PC-3 (cell line): ENCODE data around the gene GTF3C4. TPM values are rescaled to one million over a fixed set of nuclear protein-coding genes. Genes with fewer than 3 reads are reported as not detected.

Experiments
- ATAC-seq: fragments of 200-7000 bp; cut with Tn5 transposase; 2 replicates; pipeline ENCODE4 v1.9.1; 2020; ENCODE audit warnings: mild to moderate bottlenecking, moderate library complexity
- Bru-seq: library from RNA; stranded (reverse); fragments of 400-500 nt; gene quantifications from one replicate; lab custom pipeline; 2021; lab: Mats Ljungman, UMichigan
- BruChase-seq, 2 experiments: library from RNA; stranded (reverse); fragments of 400-500 nt; gene quantifications; one replicate each; lab custom pipeline; 2021; lab: Mats Ljungman, UMichigan
- BruUV-seq: library from RNA; stranded (reverse); fragments of 400-500 nt; replicated peaks from 2 replicates; lab custom pipeline; 2021; lab: Mats Ljungman, UMichigan
- CTCF ChIA-PET: fragments of 300-600 bp; sonication (Branson Sonifier 250); formaldehyde crosslinking; loops from one replicate; lab custom pipeline; 2022; ENCODE audit warnings: antibody characterized with exemption; lab: Charles Lee
- POLR2A ChIA-PET: fragments of 300-600 bp; sonication (Branson Sonifier 250); formaldehyde crosslinking; loops from one replicate; lab custom pipeline; 2022; ENCODE audit warnings: antibody characterized with exemption; ENCODE audit not compliant: unreplicated experiment; lab: Charles Lee
- DNase-seq: peaks from one replicate; pipeline ENCODE4 v3.0.0-alpha.2; 2015
- H2AFZ ChIP-seq: fragments of 300-600 bp; sonication (generic); 2 replicates; pipeline ENCODE4 v1.6.0; 2016; ENCODE audit warnings: antibody characterized with exemption, low read length
- H3F3A ChIP-seq: fragments of 300-600 bp; sonication (generic); one replicate; pipeline ENCODE4 v1.6.0; 2017; ENCODE audit warnings: antibody characterized with exemption, low read length, control low read depth, mild to moderate bottlenecking; ENCODE audit not compliant: unreplicated experiment
- H3K27ac ChIP-seq: fragments of 300-600 bp; sonication (generic); 2 replicates; pipeline ENCODE4 v1.5.1; 2016; ENCODE audit warnings: mild to moderate bottlenecking, low read length
- H3K27me3 ChIP-seq: fragments of 300-600 bp; sonication (generic); 2 replicates; pipeline ENCODE4 v1.6.1; 2016; ENCODE audit warnings: low read length, mixed read lengths
- H3K36me3 ChIP-seq: fragments of 300-600 bp; sonication (generic); 2 replicates; pipeline ENCODE4 v1.6.1; 2016; ENCODE audit warnings: low read depth, mixed run types, low read length, mixed read lengths
- H3K4me1 ChIP-seq: fragments of 300-600 bp; sonication (generic); 2 replicates; pipeline ENCODE4 v1.5.1; 2016; ENCODE audit warnings: low read length; ENCODE audit not compliant: insufficient read depth
- H3K4me2 ChIP-seq: fragments of 300-600 bp; sonication (generic); 2 replicates; pipeline ENCODE4 v1.6.0; 2016; ENCODE audit warnings: low read length
- H3K4me3 ChIP-seq: fragments of 300-600 bp; sonication (generic); 2 replicates; pipeline ENCODE4 v1.5.1; 2016; ENCODE audit warnings: mild to moderate bottlenecking, low read length, mixed read lengths
- H3K79me2 ChIP-seq: fragments of 300-600 bp; sonication (generic); 2 replicates; pipeline ENCODE4 v1.6.1; 2017; ENCODE audit warnings: low read length, mixed read lengths
- H3K9ac ChIP-seq: fragments of 300-600 bp; sonication (generic); 2 replicates; pipeline ENCODE4 v1.6.0; 2016; ENCODE audit warnings: mild to moderate bottlenecking, low read length
- H3K9me2 ChIP-seq: fragments of 300-600 bp; sonication (generic); replicated peaks from 2 replicates; pipeline ENCODE4 v1.6.1; 2016; ENCODE audit warnings: mixed run types, low read length, mixed read lengths
- H3K9me3 ChIP-seq: fragments of 300-600 bp; sonication (generic); 2 replicates; pipeline ENCODE4 v1.6.1; 2016; ENCODE audit warnings: low read length, mixed read lengths
- H4K20me1 ChIP-seq: fragments of 300-600 bp; sonication (generic); 2 replicates; pipeline ENCODE4 v1.6.1; 2016; ENCODE audit warnings: low read length, mixed read lengths
- EZH2 ChIP-seq: fragments of 300-600 bp; sonication (generic); IDR thresholded peaks from one replicate; pipeline ENCODE4 v1.6.1; 2017; ENCODE audit warnings: antibody characterized with exemption, mild to moderate bottlenecking, low read length; ENCODE audit not compliant: unreplicated experiment
- EZH2phosphoT487 ChIP-seq: fragments of 300-600 bp; sonication (generic); IDR thresholded peaks from 2 replicates; pipeline ENCODE4 v1.6.1; 2018; ENCODE audit warnings: mild to moderate bottlenecking, antibody characterized with exemption, low read length, borderline replicate concordance
- intact Hi-C: fragments of 100-400 bp; cut with micrococcal nuclease; formaldehyde crosslinking; loops from 2 replicates; pipeline ENCODE4 v1.9.0; 2023
- long read RNA-seq: library from polyadenylated mRNA; unstranded; transcript quantifications from one replicate; pipeline ENCODE4 v2.0.0, GENCODE V29; 2021; ENCODE audit not compliant: unreplicated experiment
- total RNA-seq: library from RNA; depleted of rRNA; stranded (reverse); fragments of >200 nt; gene quantifications from 2 replicates; pipeline ENCODE4 v1.2.3, GENCODE V29; 2014; rRNA removed
- TF ChIP-seq, protein P1 (sequence below): fragments of 300-600 bp; sonication (generic); conservative IDR thresholded peaks from 2 replicates; pipeline ENCODE4 v1.5.1; 2017; ENCODE audit warnings: antibody characterized with exemption, low read depth, mild to moderate bottlenecking, low read length

Gene GTF3C4, protein sequence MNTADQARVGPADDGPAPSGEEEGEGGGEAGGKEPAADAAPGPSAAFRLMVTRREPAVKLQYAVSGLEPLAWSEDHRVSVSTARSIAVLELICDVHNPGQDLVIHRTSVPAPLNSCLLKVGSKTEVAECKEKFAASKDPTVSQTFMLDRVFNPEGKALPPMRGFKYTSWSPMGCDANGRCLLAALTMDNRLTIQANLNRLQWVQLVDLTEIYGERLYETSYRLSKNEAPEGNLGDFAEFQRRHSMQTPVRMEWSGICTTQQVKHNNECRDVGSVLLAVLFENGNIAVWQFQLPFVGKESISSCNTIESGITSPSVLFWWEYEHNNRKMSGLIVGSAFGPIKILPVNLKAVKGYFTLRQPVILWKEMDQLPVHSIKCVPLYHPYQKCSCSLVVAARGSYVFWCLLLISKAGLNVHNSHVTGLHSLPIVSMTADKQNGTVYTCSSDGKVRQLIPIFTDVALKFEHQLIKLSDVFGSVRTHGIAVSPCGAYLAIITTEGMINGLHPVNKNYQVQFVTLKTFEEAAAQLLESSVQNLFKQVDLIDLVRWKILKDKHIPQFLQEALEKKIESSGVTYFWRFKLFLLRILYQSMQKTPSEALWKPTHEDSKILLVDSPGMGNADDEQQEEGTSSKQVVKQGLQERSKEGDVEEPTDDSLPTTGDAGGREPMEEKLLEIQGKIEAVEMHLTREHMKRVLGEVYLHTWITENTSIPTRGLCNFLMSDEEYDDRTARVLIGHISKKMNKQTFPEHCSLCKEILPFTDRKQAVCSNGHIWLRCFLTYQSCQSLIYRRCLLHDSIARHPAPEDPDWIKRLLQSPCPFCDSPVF
- 9.8 and 11.9 TPM in 2 replicates for total RNA-seq
- Bru-seq, nascent RNA = percentile 78 among the genes with signal in this experiment
- BruChase-seq, experiment 1, labeled RNA remaining after a 6-hour chase = percentile 86 among the genes with signal in this experiment
- BruChase-seq, experiment 2, labeled RNA remaining after a 2-hour chase = percentile 90 among the genes with signal in this experiment
- long read RNA-seq, full-length matches to known transcripts = 50 of 65 reads
- long read RNA-seq, partial matches to known transcripts = 7 of 65 reads
- long read RNA-seq, other reads (novel, unspliced or antisense) = 8 of 65 reads

DNA sequence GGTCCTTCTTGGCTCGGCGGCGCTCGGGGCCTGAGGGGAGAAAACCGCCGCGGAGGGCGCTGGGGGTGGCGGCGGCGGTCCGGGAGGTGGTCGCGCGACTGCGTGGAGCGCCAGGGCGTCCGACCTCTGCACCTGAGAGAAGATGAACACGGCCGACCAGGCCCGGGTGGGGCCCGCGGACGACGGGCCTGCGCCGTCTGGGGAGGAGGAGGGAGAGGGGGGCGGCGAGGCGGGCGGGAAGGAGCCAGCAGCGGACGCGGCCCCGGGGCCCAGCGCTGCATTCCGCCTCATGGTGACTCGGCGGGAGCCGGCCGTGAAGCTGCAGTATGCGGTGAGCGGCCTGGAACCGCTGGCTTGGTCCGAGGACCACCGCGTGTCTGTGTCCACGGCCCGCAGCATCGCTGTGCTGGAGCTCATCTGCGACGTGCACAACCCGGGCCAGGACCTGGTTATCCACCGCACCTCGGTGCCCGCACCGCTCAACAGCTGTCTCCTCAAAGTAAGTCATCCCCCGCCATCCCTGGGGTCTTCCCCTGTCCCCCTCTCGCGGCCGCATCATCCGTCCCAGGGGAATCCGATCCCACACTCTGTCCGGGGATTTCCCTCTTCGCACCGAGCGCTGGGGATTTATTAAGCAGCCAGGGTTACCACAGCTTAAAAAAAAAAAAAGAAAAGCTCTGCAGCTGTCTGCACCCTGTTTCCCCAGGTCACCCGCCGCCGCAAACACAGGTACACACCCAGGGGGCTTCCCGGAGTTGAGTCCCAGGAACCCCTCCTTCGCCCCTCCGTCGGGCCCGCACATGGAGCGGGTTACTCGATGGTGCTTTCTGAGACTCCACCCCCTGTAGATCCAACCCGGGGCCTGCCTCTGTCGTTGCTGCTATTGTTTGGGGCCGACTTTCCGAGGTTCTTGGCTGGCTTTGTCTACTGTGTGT lies at the start of gene GTF3C4:
GTF3C4 (plus strand) TSS at position 8 of the 935 bp plus-strand sequence; CDS start at position 143, 135 bp downstream.
- H3K4me2 ChIP-seq = peak within 1 kb of the TSS; percentile 91
- peak; percentile 5 for ATAC-seq
- BruUV-seq = no TSS peak
- H3K79me2 ChIP-seq = peaks cover 100% of the 10 kb centered on the region
- no peaks in the 10 kb centered on the region for H3K9me3 ChIP-seq
- POLR2A ChIA-PET = no interaction called here
- peak; percentile 4 for DNase-seq
- TF ChIP-seq, protein P1, sequence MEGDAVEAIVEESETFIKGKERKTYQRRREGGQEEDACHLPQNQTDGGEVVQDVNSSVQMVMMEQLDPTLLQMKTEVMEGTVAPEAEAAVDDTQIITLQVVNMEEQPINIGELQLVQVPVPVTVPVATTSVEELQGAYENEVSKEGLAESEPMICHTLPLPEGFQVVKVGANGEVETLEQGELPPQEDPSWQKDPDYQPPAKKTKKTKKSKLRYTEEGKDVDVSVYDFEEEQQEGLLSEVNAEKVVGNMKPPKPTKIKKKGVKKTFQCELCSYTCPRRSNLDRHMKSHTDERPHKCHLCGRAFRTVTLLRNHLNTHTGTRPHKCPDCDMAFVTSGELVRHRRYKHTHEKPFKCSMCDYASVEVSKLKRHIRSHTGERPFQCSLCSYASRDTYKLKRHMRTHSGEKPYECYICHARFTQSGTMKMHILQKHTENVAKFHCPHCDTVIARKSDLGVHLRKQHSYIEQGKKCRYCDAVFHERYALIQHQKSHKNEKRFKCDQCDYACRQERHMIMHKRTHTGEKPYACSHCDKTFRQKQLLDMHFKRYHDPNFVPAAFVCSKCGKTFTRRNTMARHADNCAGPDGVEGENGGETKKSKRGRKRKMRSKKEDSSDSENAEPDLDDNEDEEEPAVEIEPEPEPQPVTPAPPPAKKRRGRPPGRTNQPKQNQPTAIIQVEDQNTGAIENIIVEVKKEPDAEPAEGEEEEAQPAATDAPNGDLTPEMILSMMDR = no peak
- TF ChIP-seq EZH2 = no peak
- TF ChIP-seq EZH2phosphoT487 = no peak
- H3K4me3 ChIP-seq = peak within 1 kb of the TSS; percentile 91
- intact Hi-C loops = loop anchor here (10.0 kb wide), 1 partner anchor 46 kb away; no protein-coding TSS in a partner anchor
- H3K36me3 ChIP-seq = no peaks in the 10 kb centered on the region; the same call in 1 of the 2 replicates
- CTCF ChIA-PET = interaction anchor here (0.5 kb wide), 1 partner anchor 261 kb away, joined by 4 read pairs; the partner anchor contains the start of gene CFAP77
- peak within 1 kb of the TSS; percentile 93 for H3K27ac ChIP-seq
- H3K9me2 ChIP-seq = no peaks in the 10 kb centered on the region
- peak within 1 kb of the TSS; percentile 93 for H2AFZ ChIP-seq
- H3K4me1 ChIP-seq = peaks cover 31% of the 10 kb centered on the region
- peaks cover 6% of the 10 kb centered on the region for H3F3A ChIP-seq
- H3K9ac ChIP-seq = peak within 1 kb of the TSS; percentile 99
- no peaks in the 10 kb centered on the region for H3K27me3 ChIP-seq
- peaks cover 40% of the 10 kb centered on the region for H4K20me1 ChIP-seq

DNA sequence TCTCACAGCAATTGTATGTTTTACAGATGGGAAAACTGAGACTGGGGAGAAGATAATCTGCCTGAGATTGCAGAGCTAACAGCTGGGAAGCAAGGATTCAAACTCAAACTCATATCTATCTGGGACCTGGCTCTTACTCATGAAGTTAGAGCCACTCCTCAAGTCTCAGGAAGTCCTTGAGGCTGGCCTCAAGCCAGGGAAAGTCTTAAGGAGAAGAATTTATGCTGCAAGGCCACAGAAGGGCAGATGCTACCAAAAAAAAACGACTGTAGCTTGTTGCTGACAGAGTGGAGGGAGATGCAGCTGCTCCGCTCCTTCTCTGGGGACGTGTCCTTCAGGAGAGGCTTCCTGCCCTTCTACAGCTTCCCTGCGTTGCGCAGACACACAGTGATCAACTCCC lies 48.1 kb upstream of the GTF3C4 start:
- Histone ChIP-seq H4K20me1 (no peaks in the 10 kb centered on the region), H3K9me2 (no peaks in the 10 kb centered on the region), H3K27ac (no peak overlapping the region), H3K4me2 (no peak overlapping the region), H3K9me3 (no peaks in the 10 kb centered on the region), H3K4me3 (no peak overlapping the region), H3K4me1 (peaks cover 25% of the 10 kb centered on the region), H3K36me3 (peaks cover 18% of the 10 kb centered on the region), H2AFZ (no peak overlapping the region), H3K27me3 (no peaks in the 10 kb centered on the region), H3K79me2 (no peaks in the 10 kb centered on the region), H3F3A (no peaks in the 10 kb centered on the region), H3K9ac (no peak overlapping the region)
- TF ChIP-seq EZH2phosphoT487 = no peak
- TF ChIP-seq EZH2 = no peak
- TF ChIP-seq, protein P1 = no peak
- ATAC-seq (no peak), DNase-seq (peak; percentile 34)
- ChIA-PET CTCF (no interaction called here), POLR2A (interaction anchor here (0.5 kb wide), 1 partner anchor 208 kb away, joined by 3 read pairs; no protein-coding TSS in a partner anchor)
- BruUV-seq = no TSS peak
- intact Hi-C loops = loop anchor here (10.0 kb wide), 1 partner anchor 53 kb away; the partner anchor contains the start of gene GTF3C4
